Erythroblast (primary cell): Measurements from ENCODE around the gene ARMC6.

Experiments used
- GATA1 ChIP-seq: IDR thresholded peaks from 2 replicates; pipeline ENCODE4 v1.6.1; 2011; ENCODE audit warnings: low read depth, mild to moderate bottlenecking, control low read depth, low read length, moderate library complexity
- POLR2A ChIP-seq: IDR thresholded peaks from 2 replicates; pipeline ENCODE4 v1.6.1; 2011; ENCODE audit warnings: mild to moderate bottlenecking, low read length

GRCh38 chr19:19028526-19028925, 4.9 kb upstream of the ARMC6 start:
- TF ChIP-seq POLR2A = no peak
- TF ChIP-seq GATA1 = no peak
